HG02759 (cell line): ENCODE results near the gene ALOX5.

Experiments
- ATAC-seq: cut with Tn5 transposase; IDR thresholded peaks from one replicate; pipeline ENCODE4 v1.9.1; 2021; ENCODE audit warnings: mild to moderate bottlenecking, moderate library complexity; ENCODE audit not compliant: unreplicated experiment

Gene ALOX5

GRCh38 chr10:45441239-45442190 lies 67.5 kb downstream of the ALOX5 start:
- ATAC-seq, result no peak

GRCh38 chr10:45442251-45442650 lies 68.2 kb downstream of the ALOX5 start:
- ATAC-seq, result no peak

GRCh38 chr10:45442662-45443061 lies 68.6 kb downstream of the ALOX5 start:
- ATAC-seq, result no peak

- no peak for ATAC-seq
Measured at GRCh38 chr10:45443101-45444009, 69.3 kb downstream of the ALOX5 start.

- ATAC-seq, result no peak
Measured at GRCh38 chr10:45444022-45444421, 70.0 kb downstream of the ALOX5 start.

GRCh38 chr10:45444976-45445898 lies 71.2 kb downstream of the ALOX5 start:
- no peak for ATAC-seq

- no peak for ATAC-seq
Measured at GRCh38 chr10:45446858-45447257, 72.8 kb downstream of the ALOX5 start.

- no peak for ATAC-seq
Measured at GRCh38 chr10:45447416-45447815, 73.4 kb downstream of the ALOX5 start.

GRCh38 chr10:45450866-45451265 lies 76.8 kb downstream of the ALOX5 start:
- no peak for ATAC-seq

- no peak for ATAC-seq
Measured at GRCh38 chr10:45451407-45451806, 77.4 kb downstream of the ALOX5 start.

- no peak for ATAC-seq
Measured at GRCh38 chr10:45452268-45452667, 78.3 kb downstream of the ALOX5 start.

GRCh38 chr10:45452743-45453452 lies 78.9 kb downstream of the ALOX5 start:
- ATAC-seq, result no peak

- no peak for ATAC-seq
Measured at GRCh38 chr10:45453639-45454255, 79.7 kb downstream of the ALOX5 start.

- no peak for ATAC-seq
Measured at GRCh38 chr10:45454262-45454661, 80.2 kb downstream of the ALOX5 start.

GRCh38 chr10:45454859-45455258 lies 80.8 kb downstream of the ALOX5 start:
- no peak for ATAC-seq

GRCh38 chr10:45456233-45456632 lies 82.2 kb downstream of the ALOX5 start:
- ATAC-seq, result no peak

- ATAC-seq, result no peak
Measured at GRCh38 chr10:45456822-45457221, 82.8 kb downstream of the ALOX5 start.

- no peak for ATAC-seq
Measured at GRCh38 chr10:45457487-45457886, 83.5 kb downstream of the ALOX5 start.

GRCh38 chr10:45460235-45460878 lies 86.3 kb downstream of the ALOX5 start:
- peak; percentile 47 for ATAC-seq
